NCI-H2107 (cell line): ENCODE measurements around the gene C13orf42.

Experiments
- DNase-seq: peaks from one replicate; lab custom pipeline; 2025; lab: John Stamatoyannopoulos, UW

The C13orf42 gene

DNA sequence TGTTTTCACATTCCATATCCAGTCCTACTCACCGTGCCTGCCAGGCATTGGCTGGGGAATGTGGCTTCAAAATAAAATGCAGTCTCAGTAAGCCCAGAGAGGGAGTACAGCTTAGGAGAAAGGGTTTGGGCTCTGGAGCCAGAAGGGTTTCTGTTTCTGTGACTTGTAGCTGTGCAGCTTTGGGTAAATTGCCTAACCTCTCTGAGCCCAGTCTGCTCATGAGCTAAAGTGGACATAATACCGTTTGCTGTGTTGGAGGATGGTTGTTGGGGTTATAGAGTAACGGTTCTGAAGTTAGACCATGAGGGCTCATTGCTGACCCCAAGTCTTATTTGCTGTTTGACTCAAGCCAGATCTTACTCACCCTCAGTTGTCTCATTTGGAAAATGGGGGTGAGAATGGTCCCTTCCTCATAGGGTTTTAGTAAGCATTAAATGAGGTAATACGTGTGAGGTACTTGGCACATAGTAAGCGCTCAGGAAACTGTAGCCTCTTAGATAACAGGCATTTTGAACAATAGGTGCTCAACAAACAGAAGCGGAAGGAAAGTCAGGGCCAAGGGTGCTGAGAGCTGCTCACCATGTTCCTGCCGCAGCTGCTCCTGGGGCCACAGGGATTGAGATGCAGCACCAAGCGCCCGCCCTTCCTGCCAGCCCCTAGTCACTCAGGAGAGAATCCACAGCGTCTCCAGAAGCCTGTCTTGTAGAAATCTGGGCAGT, 45.5 kb downstream of the C13orf42 start:
- DNase-seq, result no peak

- no peak for DNase-seq
These were observed 46.3 kb downstream of the C13orf42 start for GRCh38 chr13:51064753-51065152.

DNA sequence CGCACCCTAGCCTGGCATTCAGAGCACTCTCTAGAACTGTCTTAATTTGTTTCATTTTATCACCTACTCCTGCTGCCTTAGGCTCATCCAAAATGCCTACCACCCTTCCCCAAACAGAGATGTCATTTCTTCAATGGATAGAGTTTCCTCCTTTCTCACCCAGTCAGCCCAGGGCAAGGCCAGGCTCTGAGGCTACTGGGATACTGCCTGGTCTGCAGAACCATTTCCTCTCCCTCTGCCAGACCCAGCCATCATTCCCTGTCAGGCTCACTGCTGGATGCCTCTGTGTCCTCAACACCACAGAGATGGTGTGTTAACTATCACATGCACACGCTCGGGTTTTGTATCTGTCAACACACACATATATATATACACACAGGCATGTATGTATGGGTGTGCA, 47.2 kb downstream of the C13orf42 start:
- no peak for DNase-seq

DNA sequence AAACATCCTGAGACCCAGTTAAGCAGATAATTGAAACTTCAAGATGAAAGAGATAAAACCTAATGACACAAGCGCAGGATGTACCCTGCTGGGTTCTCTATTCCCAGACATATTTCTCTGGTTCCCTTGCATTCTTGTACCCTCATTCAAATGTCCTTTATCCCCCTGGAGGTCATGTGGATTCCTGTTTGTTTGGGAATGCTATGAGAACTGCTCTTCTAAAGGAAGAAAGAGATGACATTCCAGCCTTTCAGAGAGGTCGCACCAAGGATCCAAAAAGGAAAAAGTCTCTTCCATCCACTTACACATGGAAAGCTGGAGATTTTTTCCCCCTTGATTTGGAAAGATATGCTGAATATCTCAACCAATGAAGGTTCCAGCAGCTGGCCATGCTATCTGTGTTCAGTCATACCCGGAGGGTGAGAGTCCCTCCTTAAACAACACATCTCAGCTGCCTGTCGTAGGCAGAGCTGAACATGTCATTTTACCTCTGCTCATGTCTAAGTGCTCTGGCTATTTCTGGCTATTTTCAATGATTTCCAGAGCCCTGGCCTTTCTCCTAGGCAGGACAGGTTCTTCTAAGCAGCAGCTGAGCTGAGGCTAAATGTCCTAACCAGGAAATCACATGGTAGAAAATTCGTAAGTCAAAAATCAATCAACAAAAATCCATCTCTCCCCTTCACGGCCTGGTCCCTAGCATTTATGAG, 52.5 kb downstream of the C13orf42 start:
- DNase-seq, result no peak

- DNase-seq, result no peak
These were observed 53.2 kb downstream of the C13orf42 start for GRCh38 chr13:51057906-51058305.

DNA sequence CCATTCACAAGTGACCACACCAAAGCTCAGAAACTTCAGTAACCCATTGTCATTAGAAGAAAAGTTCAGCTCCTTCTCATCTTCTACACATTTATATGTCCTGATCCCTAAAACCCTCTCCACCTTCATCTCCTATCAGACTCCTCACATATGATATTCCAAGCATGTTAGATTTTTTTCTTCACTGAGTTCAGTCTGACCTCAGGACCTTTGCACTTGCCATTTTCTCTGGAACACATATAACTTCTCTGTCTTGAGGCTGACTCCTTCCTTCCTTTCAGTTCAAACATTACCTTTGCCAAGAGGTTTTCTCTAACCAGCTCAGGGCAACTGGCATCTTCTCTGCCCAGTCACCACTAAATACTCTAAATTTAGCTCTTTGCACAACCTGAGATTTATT, 54.1 kb downstream of the C13orf42 start:
- DNase-seq, result no peak

- DNase-seq, result no peak
These were observed 58.5 kb downstream of the C13orf42 start for GRCh38 chr13:51052581-51052980.

DNA sequence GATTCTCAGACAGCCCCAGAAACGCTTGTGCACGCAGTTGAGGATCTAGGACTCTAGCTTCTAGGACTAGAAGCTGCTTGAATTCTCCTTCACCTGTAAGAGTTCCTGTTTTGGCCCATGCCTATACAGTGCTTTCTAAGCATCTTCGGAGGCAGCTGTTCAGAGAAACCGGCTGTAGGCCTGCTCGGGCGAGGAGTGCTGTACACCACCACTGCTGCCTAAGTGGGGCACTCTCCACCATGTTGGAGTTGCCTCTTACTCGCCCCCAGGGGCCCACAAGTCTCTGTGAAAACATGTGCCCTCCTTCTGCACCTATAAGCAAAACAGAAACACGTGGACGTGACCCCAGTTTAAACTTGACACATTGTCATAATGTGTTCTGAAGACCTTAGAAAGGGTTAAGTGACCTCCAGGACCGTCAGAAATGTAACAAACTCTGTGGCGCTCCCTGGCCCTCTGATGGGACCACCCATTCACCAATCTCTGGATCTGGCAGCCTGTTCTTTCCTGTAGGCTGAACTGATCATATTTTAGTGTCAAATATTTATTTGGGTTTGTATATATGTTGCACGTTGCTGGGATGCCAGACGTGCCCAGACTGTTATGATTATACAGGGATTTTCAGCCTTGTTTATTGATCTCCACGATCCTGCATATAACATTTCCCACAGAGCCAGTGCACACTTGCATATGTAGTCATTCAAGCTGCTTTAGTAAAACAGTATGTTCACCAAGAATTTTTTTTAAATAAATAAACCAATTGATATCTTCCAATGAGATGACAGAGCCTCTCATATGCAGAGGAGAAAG, 60.8 kb downstream of the C13orf42 start:
- DNase-seq, result no peak

GRCh38 chr13:51048616-51049015, 62.5 kb downstream of the C13orf42 start:
- DNase-seq, result no peak

- no peak for DNase-seq
These were observed 63.0 kb downstream of the C13orf42 start for GRCh38 chr13:51048166-51048461.

- DNase-seq, result no peak
These were observed 63.5 kb downstream of the C13orf42 start for GRCh38 chr13:51047434-51048165.

DNA sequence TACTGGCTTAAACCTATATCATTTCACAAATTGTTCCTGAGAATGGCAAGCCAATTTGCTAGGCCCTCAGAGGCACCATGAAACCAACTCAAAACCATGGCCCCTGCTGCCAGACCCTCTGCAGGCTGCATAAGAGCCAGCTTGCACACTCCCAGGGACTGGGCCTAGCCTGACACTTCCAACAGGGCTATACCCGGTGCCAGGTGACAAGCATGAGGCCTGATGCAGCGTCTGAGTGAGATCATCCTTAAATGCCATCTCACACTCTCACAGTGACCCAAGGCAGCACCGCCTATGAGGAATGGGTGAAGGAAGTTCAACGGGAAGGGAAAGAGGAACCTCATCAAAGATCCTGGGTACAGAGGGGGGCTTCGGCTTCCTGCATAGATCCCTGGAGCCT, 65.6 kb downstream of the C13orf42 start:
- no peak for DNase-seq

- no peak for DNase-seq
These were observed 66.9 kb downstream of the C13orf42 start for GRCh38 chr13:51044023-51044665.

GRCh38 chr13:51043310-51043709, 67.8 kb downstream of the C13orf42 start:
- DNase-seq, result no peak

DNA sequence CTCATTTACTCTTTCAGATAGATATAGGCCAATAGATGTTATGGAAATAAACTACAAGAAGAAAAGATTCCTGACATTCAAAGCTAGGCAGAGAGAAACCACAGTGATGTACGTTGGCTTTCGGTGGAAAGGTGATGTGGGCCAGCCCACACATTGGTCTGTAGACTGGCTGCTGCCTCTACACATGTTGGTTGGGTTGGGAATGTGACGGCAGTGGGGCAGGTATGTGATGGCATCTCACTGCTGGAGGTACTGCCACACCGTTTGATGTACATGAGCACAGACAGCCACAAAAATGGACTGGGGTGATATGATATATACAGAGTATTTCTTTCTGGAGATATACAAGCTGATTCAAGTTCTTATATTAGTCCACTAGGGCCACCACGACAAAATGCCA, 69.4 kb downstream of the C13orf42 start:
- no peak for DNase-seq

DNA sequence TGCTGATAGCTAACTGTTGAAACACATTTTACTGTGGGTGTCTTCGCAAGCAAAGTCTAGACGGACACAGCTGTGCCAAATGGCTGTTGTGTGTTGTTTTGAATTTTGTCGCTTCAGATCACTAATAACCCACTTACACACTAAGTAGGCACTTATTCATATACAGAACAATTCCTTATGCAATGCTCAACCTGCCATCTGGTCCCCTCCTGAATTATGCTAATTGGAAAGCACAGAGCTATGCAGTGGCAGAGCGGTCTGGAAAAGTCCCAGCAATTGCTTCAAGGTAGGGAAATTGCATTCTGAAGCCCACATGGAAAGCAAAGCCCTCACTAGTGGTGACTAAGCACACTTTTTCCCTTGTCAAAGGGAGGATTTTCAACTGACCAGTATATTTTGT, 69.9 kb downstream of the C13orf42 start:
- DNase-seq, result peak; percentile 12

DNA sequence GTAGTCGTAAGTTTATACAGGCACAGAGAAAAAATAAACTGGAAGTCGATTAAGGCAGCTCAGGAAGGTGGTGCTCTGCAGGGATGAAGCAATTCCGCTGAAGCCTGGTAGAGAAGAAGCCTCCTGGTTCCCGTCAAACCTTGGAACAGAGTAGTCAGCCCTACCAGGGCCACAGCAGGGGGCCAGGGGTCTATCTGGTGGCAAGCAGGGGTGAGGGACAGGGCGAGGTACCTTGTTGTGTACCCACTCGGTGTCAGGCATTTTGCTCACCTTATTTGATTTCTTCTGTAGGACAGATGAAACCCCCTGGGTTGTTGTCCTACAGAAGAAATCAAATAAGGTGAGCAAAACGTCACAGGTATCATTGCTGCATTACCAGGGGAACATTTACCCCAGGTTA, 70.6 kb downstream of the C13orf42 start:
- no peak for DNase-seq

DNA sequence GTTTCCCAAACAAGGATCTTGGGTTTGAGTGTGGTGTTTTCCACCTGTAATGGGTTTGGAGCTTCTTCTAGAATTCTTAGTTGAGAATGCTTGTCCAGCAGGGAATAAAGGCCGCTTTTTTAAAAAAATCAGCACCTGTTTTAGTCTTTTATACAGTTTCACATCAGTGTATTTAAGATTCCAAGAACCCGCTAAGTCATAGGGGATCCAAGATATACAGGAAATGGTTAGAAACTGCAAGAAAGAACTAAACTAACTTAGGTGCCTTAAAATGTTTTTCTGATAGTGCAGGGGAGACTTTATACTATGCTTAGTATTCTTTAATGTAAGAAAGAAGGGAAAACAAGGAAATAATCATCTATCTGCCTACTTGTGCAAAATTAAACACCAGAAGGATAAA, 74.7 kb downstream of the C13orf42 start:
- no peak for DNase-seq

DNA sequence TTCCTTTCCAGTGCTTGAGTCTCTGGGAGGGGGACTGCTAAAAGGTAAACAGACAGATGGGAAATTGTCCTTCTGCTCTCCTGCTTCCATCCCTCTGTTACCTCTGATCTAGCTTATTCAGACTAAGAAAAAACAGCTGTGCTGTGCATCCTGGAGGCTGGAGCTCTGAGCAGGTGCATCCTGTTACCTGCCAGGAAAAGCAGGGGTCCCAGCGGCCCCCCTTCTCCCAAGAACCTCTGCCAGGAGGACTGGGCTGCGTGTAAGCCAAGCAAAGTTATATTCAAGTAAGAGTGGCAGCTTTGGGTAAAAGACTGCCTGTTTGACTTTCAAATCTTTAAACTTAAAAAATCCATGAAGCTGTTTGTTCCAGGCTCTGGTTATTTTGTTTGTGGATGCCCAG, 75.1 kb downstream of the C13orf42 start:
- DNase-seq, result no peak

DNA sequence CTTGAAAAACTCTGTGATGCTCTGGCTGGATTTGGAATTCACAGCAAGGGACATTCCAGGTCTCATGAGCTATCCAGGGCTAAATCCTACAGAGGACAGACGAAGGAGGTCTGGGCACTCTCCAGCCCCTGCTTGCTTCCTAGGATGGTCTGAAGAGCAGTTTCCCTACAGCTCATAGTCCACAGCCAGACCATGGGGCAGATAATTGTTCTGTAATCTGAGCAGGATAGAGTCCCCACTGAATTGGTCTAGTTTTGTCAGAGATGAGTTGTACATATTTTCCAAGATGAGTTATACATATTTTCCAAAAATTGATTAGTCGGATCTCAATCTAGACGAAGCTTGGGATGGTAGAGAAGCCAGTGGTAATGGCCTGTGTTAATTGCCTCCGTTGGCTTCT, 75.6 kb downstream of the C13orf42 start:
- DNase-seq, result no peak

- DNase-seq, result no peak
These were observed 76.2 kb downstream of the C13orf42 start for GRCh38 chr13:51034906-51035305.
